K562 (cell line): ENCODE results near the gene ACYP2. TPM values are rescaled to one million over a fixed set of nuclear protein-coding genes. Genes with fewer than 3 reads are reported as not detected.

Experiments used
- ARID3B ChIP-seq: fragments of 250-450 bp; sonication (Bioruptor Pico); IDR thresholded peaks from 2 replicates; pipeline ENCODE4 v1.4.0; 2020; ENCODE audit warnings: borderline replicate concordance
- CBFA2T3 ChIP-seq: fragments of 450-650 bp; IDR thresholded peaks from 2 replicates; pipeline ENCODE4 v1.6.1; 2017
- FOXA1 ChIP-seq: fragments of 450-650 bp; IDR thresholded peaks from 2 replicates; pipeline ENCODE4 v1.6.1; 2016; ENCODE audit warnings: mild to moderate bottlenecking, borderline replicate concordance
- HCFC1 ChIP-seq: IDR thresholded peaks from 2 replicates; pipeline ENCODE4 v1.6.1; 2012; ENCODE audit warnings: low read depth, low read length, improper control_type of control experiment
- HMGN3 ChIP-seq: IDR thresholded peaks from 2 replicates; pipeline ENCODE4 v1.6.1; 2011; ENCODE audit warnings: borderline replicate concordance, low read depth, mild to moderate bottlenecking, mixed read lengths, low read length; ENCODE audit not compliant: insufficient read length; ENCODE audit errors: extremely low read depth
- KAT7 ChIP-seq: sonication (generic); formaldehyde crosslinking; IDR thresholded peaks from 2 replicates; pipeline ENCODE4 v1.8.0; 2022; ENCODE audit warnings: missing genetic modification reagents, mild to moderate bottlenecking, borderline replicate concordance
- KLF13 ChIP-seq: fragments of 450-650 bp; IDR thresholded peaks from 2 replicates; pipeline ENCODE4 v1.6.1; 2016; ENCODE audit warnings: missing genetic modification characterization, low read depth, mild to moderate bottlenecking, missing compliant biosample characterization, moderate library complexity, borderline replicate concordance
- MITF ChIP-seq: IDR thresholded peaks from 2 replicates; pipeline ENCODE4 v1.6.1; 2014; ENCODE audit warnings: antibody characterized with exemption
- NFE2L1 ChIP-seq: fragments of 450-650 bp; IDR thresholded peaks from 2 replicates; pipeline ENCODE4 v1.6.1; 2016; ENCODE audit warnings: missing genetic modification characterization, low read depth, mild to moderate bottlenecking, missing compliant biosample characterization, moderate library complexity, borderline replicate concordance
- RAD21 ChIP-seq, 2 experiments: fragments of 250-450 bp in 1 of 2; fragments of 450-650 bp in 1 of 2; sonication (Bioruptor Pico) in 1 of 2; formaldehyde crosslinking in 1 of 2; IDR thresholded peaks in 1 of 2; conservative IDR thresholded peaks in 1 of 2; 2 replicates each; pipeline versions ENCODE4 v1.4.0 to v1.8.0; 2020 to 2022; ENCODE audit warnings: mild to moderate bottlenecking in 2 of 2, moderate library complexity in 1 of 2
- THRB ChIP-seq: fragments of 450-650 bp; formaldehyde crosslinking; conservative IDR thresholded peaks from 2 replicates; pipeline ENCODE4 v1.4.0; 2022; ENCODE audit warnings: mild to moderate bottlenecking, missing genetic modification characterization
- ZFX ChIP-seq: sonication (generic); formaldehyde crosslinking; IDR thresholded peaks from 2 replicates; pipeline ENCODE4 v1.8.0; 2022; ENCODE audit warnings: mild to moderate bottlenecking, missing genetic modification reagents, moderate library complexity
- ZMIZ1 ChIP-seq, 2 experiments: fragments of 150-350 bp in 1 of 2; IDR thresholded peaks; 2 replicates each; pipeline ENCODE4 v1.6.1; 2012 to 2016; ENCODE audit warnings: low read depth in 2 of 2, low read length in 2 of 2, mild to moderate bottlenecking in 1 of 2, moderate library complexity in 1 of 2
- ZNF3 ChIP-seq: fragments of 250-450 bp; sonication (Bioruptor Pico); IDR thresholded peaks from 2 replicates; pipeline ENCODE4 v1.5.0; 2021; ENCODE audit warnings: mild to moderate bottlenecking, moderate library complexity
- ZNF316 ChIP-seq: fragments of 450-650 bp; IDR thresholded peaks from 2 replicates; pipeline ENCODE4 v1.6.1; 2016
- ZNF830 ChIP-seq: fragments of 250-450 bp; sonication (Bioruptor Pico); IDR thresholded peaks from 2 replicates; pipeline ENCODE4 v1.5.0; 2021; ENCODE audit warnings: mild to moderate bottlenecking
- polyA plus RNA-seq, 8 experiments: library from polyadenylated mRNA; depleted of rRNA in 4 of 8; stranded (reverse) in 5 of 8; unstranded in 3 of 8; fragments of >200 nt; fragmentation: Nextera tagmentation in 2 of 8; fragmentation: Illumina TruSeq in 1 of 8; extraction: Ambion mirVana in 2 of 8; extraction: Trizol in 1 of 8; gene quantifications; 2 replicates each; pipeline versions ENCODE4 v1.2.1 to v1.2.3, GENCODE V29; 2011 to 2014; ENCODE audit warnings: inconsistent platforms in 1 of 8, missing spikeins in 1 of 8
- total RNA-seq, 7 experiments: library from RNA; depleted of rRNA in 6 of 7; stranded (reverse); fragments of >200 nt in 6 of 7; fragmentation: Illumina TruSeq in 2 of 7; extraction: Trizol in 2 of 7; gene quantifications; 2 replicates each; pipeline versions ENCODE4 v1.2.1 to v1.2.3, GENCODE V29; 2011 to 2021; ENCODE audit warnings: low replicate concordance in 1 of 7

Gene ACYP2
- total and polyA plus RNA-seq, 9 of the 15 experiments (the other 6 are each of a cell fraction or from before 2014, with no cell fraction given), result 1.0 to 4.1 (median 2.0) TPM

DNA sequence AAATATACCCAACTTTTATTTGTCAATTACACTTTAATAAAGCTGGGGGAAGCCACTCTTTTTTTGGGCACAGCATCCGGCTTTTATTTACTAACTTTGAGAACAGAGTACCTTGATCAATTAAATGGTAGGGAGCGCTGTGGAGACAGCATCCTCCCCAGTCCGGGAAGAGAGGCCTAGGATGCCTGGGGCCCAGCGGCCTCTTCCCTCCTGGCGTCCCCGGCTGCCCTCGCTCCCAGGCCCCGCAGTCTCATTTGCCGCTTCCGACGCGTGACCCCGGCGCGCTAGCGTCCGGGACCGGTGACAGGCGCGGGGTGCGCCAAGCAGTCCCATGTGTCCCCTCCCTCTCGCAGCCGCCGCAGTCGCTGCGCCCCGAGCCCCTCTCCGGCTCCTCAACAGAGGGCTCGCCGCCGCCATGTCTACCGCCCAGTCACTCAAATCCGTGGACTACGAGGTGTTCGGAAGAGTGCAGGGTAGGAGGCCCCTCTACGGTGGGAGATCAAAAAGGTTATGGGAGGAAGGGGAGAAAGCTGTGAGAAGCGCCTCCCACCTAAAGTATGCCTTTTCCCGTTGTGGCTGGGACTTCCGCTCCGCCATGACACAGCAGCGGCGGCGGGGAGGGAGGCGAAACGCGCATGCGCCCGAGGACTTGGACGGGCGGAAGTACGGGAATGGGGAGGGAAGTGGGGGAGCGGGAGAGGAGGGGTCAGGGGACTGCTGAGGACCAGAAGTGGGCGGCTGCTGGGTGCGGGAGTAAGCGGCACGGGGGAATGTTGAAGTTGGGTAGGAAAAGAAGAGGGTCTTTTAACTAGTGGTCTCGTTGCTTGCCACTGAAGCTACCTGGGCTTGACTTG is at the start of gene ACYP2 (continued):
- no peak for TF ChIP-seq HMGN3
- TF ChIP-seq MITF, result 0 out of 2 replicates have a peak, but pooled peaks have one; percentile 30
- TF ChIP-seq ZFX, result peak; percentile 100
- no peak for TF ChIP-seq FOXA1
- peak; percentile 72; the same call in 1 of the 2 replicates for TF ChIP-seq KAT7 (CRISPR knock-in tag)
- TF ChIP-seq NFE2L1, result no peak
- no peak; the same call in 1 of the 2 replicates for TF ChIP-seq ZNF830 (CRISPR knock-in tag)
- TF ChIP-seq RAD21 (CRISPR knock-in tag; conservative IDR thresholded peaks at IDR 0.05 in 1 of 2, IDR thresholded peaks at IDR 0.05 in 1 of 2), result peak; percentile 10 to 30; a peak in 3 of 4 replicates
- TF ChIP-seq CBFA2T3, result 0 out of 2 replicates have a peak, but pooled peaks have one; percentile 8
- TF ChIP-seq KLF13 (tag), result peak; percentile 58
- no peak for TF ChIP-seq ZNF3
- peak; percentile 45; the same call in 1 of the 2 replicates for TF ChIP-seq HCFC1
- peak; percentile 95 for TF ChIP-seq ZNF316
- peak in 1 of 2 experiments; percentile 39; a peak in 1 of 4 replicates for TF ChIP-seq ZMIZ1 (IDR thresholded peaks at IDR 0.05; ENCODE audit: low read depth in 2 of 2, low read length in 2 of 2)
- TF ChIP-seq ARID3B (CRISPR knock-in tag), result peak; percentile 10; the same call in 1 of the 2 replicates
- TF ChIP-seq THRB, result 0 out of 2 replicates have a peak, but pooled peaks have one; percentile 51
